KMS-11 (cell line): ENCODE measurements around the gene CRLF1.

ENCODE experiments used
- H2AFZ ChIP-seq: fragments of 200-600 bp; sonication (generic); 2 replicates; pipeline ENCODE4 v1.6.1; 2016; ENCODE audit warnings: antibody characterized with exemption, mixed run types, low read depth
- H3K27ac ChIP-seq: fragments of 200-600 bp; sonication (generic); 2 replicates; pipeline ENCODE4 v1.6.1; 2016; ENCODE audit warnings: mild to moderate bottlenecking, mixed run types
- H3K27me3 ChIP-seq: fragments of 200-600 bp; sonication (generic); 2 replicates; pipeline ENCODE4 v1.6.1; 2017; ENCODE audit warnings: mild to moderate bottlenecking, low read depth, mixed run types, moderate library complexity; ENCODE audit not compliant: insufficient read depth
- H3K36me3 ChIP-seq: fragments of 200-600 bp; sonication (generic); 2 replicates; pipeline ENCODE4 v1.6.1; 2017; ENCODE audit warnings: mild to moderate bottlenecking, mixed run types; ENCODE audit not compliant: insufficient read depth
- H3K4me1 ChIP-seq: fragments of 200-600 bp; sonication (generic); 2 replicates; pipeline ENCODE4 v1.6.1; 2016; ENCODE audit warnings: mild to moderate bottlenecking, low read depth, mixed run types; ENCODE audit not compliant: poor library complexity, severe bottlenecking
- H3K4me2 ChIP-seq: fragments of 200-600 bp; sonication (generic); 2 replicates; pipeline ENCODE4 v1.7.0; 2016; ENCODE audit warnings: mild to moderate bottlenecking, mixed run types
- H3K4me3 ChIP-seq: fragments of 200-600 bp; sonication (generic); IDR thresholded peaks from 2 replicates; pipeline ENCODE4 v1.6.1; 2017; ENCODE audit warnings: low read depth, low read length, mixed read lengths; ENCODE audit not compliant: insufficient read depth
- H3K79me2 ChIP-seq: fragments of 200-600 bp; sonication (generic); 2 replicates; pipeline ENCODE4 v1.6.1; 2016; ENCODE audit warnings: low read depth, mixed run types; ENCODE audit not compliant: insufficient read depth
- H3K9ac ChIP-seq: fragments of 200-600 bp; sonication (generic); 2 replicates; pipeline ENCODE4 v1.6.1; 2016; ENCODE audit warnings: mild to moderate bottlenecking, mixed run types
- H4K20me1 ChIP-seq: fragments of 200-600 bp; sonication (generic); 2 replicates; pipeline ENCODE4 v1.6.1; 2016; ENCODE audit warnings: mild to moderate bottlenecking, mixed run types; ENCODE audit not compliant: insufficient read depth
- TF ChIP-seq, protein P1 (sequence below): fragments of 200-600 bp; sonication (generic); conservative IDR thresholded peaks from 2 replicates; pipeline ENCODE4 v1.6.1; 2017; ENCODE audit warnings: low read depth, mild to moderate bottlenecking, antibody characterized with exemption, low read length, moderate library complexity, mixed read lengths

Gene CRLF1

DNA sequence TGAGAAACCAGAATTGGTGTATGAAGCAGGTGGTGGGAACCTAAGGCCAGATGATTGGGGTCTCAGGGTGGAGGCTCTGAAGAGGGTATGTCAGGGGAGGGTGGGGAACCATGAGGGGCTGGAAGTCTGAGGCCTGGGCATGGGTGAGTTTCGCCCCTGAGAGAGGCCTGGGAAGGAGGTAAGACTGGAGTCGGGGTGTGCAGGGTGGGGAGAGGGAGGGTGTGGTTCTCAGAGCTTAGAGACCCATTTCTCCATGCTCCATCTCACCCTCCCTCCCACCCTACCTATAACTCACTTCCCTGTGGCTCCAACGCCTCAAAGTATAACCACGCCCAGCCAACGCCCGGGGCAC is 29.2 kb upstream of the CRLF1 start:
- Histone ChIP-seq H3K79me2 (peaks cover 6% of the 10 kb centered on the region; the same call in 1 of the 2 replicates), H3K9ac (no peak overlapping the region), H3K36me3 (no peaks in the 10 kb centered on the region), H3K27ac (no peak overlapping the region), H3K4me3 (no peak overlapping the region), H4K20me1 (no peaks in the 10 kb centered on the region), H3K27me3 (no peaks in the 10 kb centered on the region; the same call in 1 of the 2 replicates), H3K4me1 (peaks cover 29% of the 10 kb centered on the region), H2AFZ (no peak overlapping the region), H3K4me2 (peak overlapping the region; percentile 28; the same call in 1 of the 2 replicates)
- TF ChIP-seq, protein P1, sequence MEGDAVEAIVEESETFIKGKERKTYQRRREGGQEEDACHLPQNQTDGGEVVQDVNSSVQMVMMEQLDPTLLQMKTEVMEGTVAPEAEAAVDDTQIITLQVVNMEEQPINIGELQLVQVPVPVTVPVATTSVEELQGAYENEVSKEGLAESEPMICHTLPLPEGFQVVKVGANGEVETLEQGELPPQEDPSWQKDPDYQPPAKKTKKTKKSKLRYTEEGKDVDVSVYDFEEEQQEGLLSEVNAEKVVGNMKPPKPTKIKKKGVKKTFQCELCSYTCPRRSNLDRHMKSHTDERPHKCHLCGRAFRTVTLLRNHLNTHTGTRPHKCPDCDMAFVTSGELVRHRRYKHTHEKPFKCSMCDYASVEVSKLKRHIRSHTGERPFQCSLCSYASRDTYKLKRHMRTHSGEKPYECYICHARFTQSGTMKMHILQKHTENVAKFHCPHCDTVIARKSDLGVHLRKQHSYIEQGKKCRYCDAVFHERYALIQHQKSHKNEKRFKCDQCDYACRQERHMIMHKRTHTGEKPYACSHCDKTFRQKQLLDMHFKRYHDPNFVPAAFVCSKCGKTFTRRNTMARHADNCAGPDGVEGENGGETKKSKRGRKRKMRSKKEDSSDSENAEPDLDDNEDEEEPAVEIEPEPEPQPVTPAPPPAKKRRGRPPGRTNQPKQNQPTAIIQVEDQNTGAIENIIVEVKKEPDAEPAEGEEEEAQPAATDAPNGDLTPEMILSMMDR, result no peak

DNA sequence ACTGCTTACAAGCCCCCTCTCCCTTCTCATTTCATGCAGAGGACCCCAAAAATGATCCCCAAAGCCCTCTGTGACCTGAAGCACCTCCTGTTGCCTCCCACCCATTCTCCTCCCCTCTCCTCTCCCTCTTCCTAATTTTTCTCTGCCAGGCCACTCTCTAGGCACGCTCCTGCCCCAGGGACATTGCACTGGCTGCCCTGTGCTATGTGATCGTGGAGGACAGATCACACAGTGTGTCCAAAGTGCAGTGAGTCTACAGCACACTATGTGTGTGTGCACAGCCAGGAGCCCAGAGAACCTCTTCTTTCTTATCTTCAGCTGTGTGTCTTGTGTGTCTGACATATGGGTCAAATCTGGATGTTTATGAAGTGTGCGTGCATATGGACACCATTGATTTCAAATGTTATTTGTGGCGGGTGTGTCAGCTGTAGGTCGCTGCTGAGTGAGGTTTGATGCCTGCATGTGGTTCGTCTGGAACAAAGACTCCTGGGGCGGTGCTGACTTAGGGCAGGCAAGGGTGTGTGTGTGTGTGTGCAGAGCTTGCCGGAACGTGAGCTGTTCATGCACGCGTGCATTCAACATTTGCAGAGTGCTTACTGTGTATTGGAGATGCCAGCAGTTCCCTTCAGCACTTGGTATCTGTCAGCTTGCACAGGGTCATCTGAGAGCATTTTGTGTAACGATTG is 28.2 kb upstream of the CRLF1 start:
- Histone ChIP-seq H3K4me3 (no peak overlapping the region), H4K20me1 (no peaks in the 10 kb centered on the region), H3K4me2 (no peak overlapping the region), H3K79me2 (peaks cover 5% of the 10 kb centered on the region; the same call in 1 of the 2 replicates), H3K4me1 (peaks cover 29% of the 10 kb centered on the region), H3K27me3 (no peaks in the 10 kb centered on the region; the same call in 1 of the 2 replicates), H2AFZ (no peak overlapping the region), H3K36me3 (no peaks in the 10 kb centered on the region), H3K27ac (no peak overlapping the region), H3K9ac (no peak overlapping the region)
- TF ChIP-seq, protein P1, result no peak

DNA sequence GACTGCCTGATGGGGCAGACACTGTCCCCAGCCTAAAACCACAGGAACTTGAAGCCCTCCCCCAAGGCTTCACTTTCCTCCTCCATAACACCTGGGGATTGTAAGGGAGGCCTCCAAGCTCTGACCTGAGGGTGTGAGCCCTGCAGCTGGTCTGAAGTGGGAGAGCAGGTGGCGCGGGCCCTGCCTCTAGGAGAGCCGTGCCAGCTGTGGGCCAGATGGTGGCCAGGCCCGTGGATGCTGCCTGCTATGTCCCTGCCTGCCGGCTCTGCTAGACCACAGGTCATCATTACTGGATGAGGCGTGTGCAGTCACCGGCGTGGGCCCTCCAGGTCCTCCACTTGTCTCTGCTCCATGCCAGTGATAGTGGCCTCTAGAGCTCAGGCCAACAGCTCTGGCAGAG is 26.7 kb upstream of the CRLF1 start:
- Histone ChIP-seq H3K36me3 (no peaks in the 10 kb centered on the region), H3K4me3 (no peak overlapping the region), H3K4me2 (no peak overlapping the region), H4K20me1 (no peaks in the 10 kb centered on the region), H3K79me2 (peaks cover 5% of the 10 kb centered on the region; the same call in 1 of the 2 replicates), H3K4me1 (peaks cover 29% of the 10 kb centered on the region), H2AFZ (no peak overlapping the region), H3K27me3 (no peaks in the 10 kb centered on the region; the same call in 1 of the 2 replicates), H3K27ac (no peak overlapping the region), H3K9ac (no peak overlapping the region)
- TF ChIP-seq, protein P1, result no peak

DNA sequence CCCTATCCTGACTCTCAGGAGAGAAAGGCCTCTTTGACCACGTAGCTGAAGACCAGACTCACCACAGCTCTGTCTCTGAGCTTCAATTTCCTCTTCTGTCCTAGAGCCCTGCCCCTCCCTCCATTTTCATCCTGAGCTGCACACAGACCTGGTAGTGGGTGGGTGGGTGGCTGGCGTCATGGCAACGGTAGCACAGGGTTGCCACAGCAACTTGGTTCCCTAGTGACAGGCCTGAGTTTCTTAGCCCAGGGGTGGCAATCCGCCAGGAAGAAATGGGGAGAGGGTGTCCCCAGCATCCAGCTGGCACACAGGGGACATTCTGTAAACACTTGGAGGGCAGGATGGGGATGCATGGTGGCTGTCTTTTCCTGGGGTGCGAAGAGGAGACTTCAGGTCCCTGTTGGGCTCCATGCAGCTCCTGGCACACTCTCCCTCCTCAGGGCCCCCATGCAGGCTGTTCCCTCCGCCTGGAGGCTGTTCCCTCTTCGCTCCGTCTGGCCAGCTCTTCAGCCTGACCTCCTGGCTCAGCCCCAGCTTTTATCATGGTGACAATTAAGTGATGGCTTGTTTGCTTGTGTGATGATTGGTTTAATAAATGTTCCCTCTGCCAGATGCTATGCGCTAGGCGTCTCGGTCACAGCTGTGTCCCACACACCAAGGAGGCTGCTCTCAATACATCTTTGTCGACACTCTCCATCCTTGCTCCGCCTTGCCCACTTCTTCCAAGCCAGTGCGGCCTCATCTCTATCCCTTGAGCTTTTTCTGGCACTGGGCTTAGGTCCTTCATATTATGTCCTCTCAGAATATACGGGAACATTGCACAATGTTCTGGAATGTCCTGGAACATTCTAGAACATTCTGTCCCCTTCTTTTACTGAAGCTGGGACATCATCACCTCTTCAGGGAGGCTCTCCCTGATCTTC is 22.8 kb upstream of the CRLF1 start:
- H3K4me2 ChIP-seq, result no peak overlapping the region
- H3K27me3 ChIP-seq, result no peaks in the 10 kb centered on the region; the same call in 1 of the 2 replicates
- no peak overlapping the region for H3K27ac ChIP-seq
- H4K20me1 ChIP-seq, result no peaks in the 10 kb centered on the region
- no peak overlapping the region for H2AFZ ChIP-seq
- no peaks in the 10 kb centered on the region for H3K79me2 ChIP-seq
- peaks cover 13% of the 10 kb centered on the region for H3K4me1 ChIP-seq
- TF ChIP-seq, protein P1, result no peak
- no peaks in the 10 kb centered on the region for H3K36me3 ChIP-seq
- H3K9ac ChIP-seq, result no peak overlapping the region
- no peak overlapping the region for H3K4me3 ChIP-seq
